GM23248 (cell line): Measurements from ENCODE around the gene LRRC3. TPM values are rescaled to one million over a fixed set of nuclear protein-coding genes. Genes with fewer than 3 reads are reported as not detected.

Experiments
- DNase-seq: peaks from one replicate; pipeline ENCODE4 v3.0.0-alpha.2; 2015
- H2AFZ ChIP-seq: fragments of 200-600 bp; sonication (generic); 2 replicates; pipeline ENCODE4 v1.6.1; 2016; ENCODE audit warnings: antibody characterized with exemption
- H3F3A ChIP-seq: fragments of 200-600 bp; sonication (generic); 2 replicates; pipeline ENCODE4 v1.6.1; 2016; ENCODE audit warnings: mild to moderate bottlenecking, antibody characterized with exemption, mixed run types; ENCODE audit not compliant: insufficient read depth
- H3K27ac ChIP-seq: fragments of 200-600 bp; sonication (generic); 2 replicates; pipeline ENCODE4 v1.5.1; 2016; ENCODE audit warnings: mild to moderate bottlenecking
- H3K27me3 ChIP-seq: fragments of 200-600 bp; sonication (generic); replicated peaks from 2 replicates; pipeline ENCODE4 v1.6.1; 2016; ENCODE audit warnings: mild to moderate bottlenecking; ENCODE audit not compliant: insufficient read depth
- H3K36me3 ChIP-seq: fragments of 200-600 bp; sonication (generic); 2 replicates; pipeline ENCODE4 v1.6.1; 2016; ENCODE audit warnings: low read depth, mild to moderate bottlenecking
- H3K4me1 ChIP-seq: fragments of 200-600 bp; sonication (generic); 2 replicates; pipeline ENCODE4 v1.6.1; 2016; ENCODE audit warnings: mild to moderate bottlenecking; ENCODE audit not compliant: insufficient read depth
- H3K4me2 ChIP-seq: fragments of 200-600 bp; sonication (generic); one replicate; pipeline ENCODE4 v1.6.1; 2016; ENCODE audit warnings: mild to moderate bottlenecking; ENCODE audit not compliant: unreplicated experiment
- H3K4me3 ChIP-seq: fragments of 200-600 bp; sonication (generic); 2 replicates; pipeline ENCODE4 v1.5.1; 2016; ENCODE audit warnings: mild to moderate bottlenecking
- H3K79me2 ChIP-seq: fragments of 200-600 bp; sonication (generic); 2 replicates; pipeline ENCODE4 v1.6.1; 2016; ENCODE audit warnings: mild to moderate bottlenecking; ENCODE audit not compliant: insufficient read depth
- H3K9ac ChIP-seq: fragments of 200-600 bp; sonication (generic); 2 replicates; pipeline ENCODE4 v1.6.1; 2016; ENCODE audit warnings: mild to moderate bottlenecking
- H3K9me2 ChIP-seq: fragments of 200-600 bp; sonication (generic); 2 replicates; pipeline ENCODE4 v1.6.1; 2016; ENCODE audit warnings: mixed run types, mild to moderate bottlenecking, moderate library complexity; ENCODE audit not compliant: insufficient read depth
- H3K9me3 ChIP-seq: fragments of 200-600 bp; sonication (generic); one replicate; pipeline ENCODE4 v1.6.1; 2017; ENCODE audit warnings: low read depth
- H4K20me1 ChIP-seq: fragments of 200-600 bp; sonication (generic); 2 replicates; pipeline ENCODE4 v1.6.0; 2016; ENCODE audit not compliant: insufficient read depth
- EZH2 ChIP-seq: fragments of 200-600 bp; sonication (generic); IDR thresholded peaks from 2 replicates; pipeline ENCODE4 v1.6.1; 2018; ENCODE audit warnings: antibody characterized with exemption, mild to moderate bottlenecking; ENCODE audit not compliant: insufficient read depth, poor library complexity, severe bottlenecking
- EZH2phosphoT487 ChIP-seq: fragments of 200-600 bp; sonication (generic); IDR thresholded peaks from 2 replicates; pipeline ENCODE4 v1.6.1; 2018; ENCODE audit warnings: antibody characterized with exemption, moderate library complexity, mild to moderate bottlenecking, low read depth; ENCODE audit not compliant: insufficient read depth
- whole genome bisulfite sequencing, 2 experiments: methylation state at CpG; one replicate each; pipeline ENCODE4 v1.1.6; 2015 to 2017; ENCODE audit warnings: low lambda C conversion rate in 2 of 2, low coverage in 1 of 2; ENCODE audit errors: missing lambda C conversion rate in 2 of 2; 5-methylcytosine and 5-hydroxymethylcytosine counted together
- in situ Hi-C: fragments of 300-500 bp; cut with MboI; formaldehyde crosslinking; loops from 2 replicates; pipeline ENCODE4 v1.15.0; 2020
- polyA plus RNA-seq: library from polyadenylated mRNA; unstranded; fragments of >200 nt; fragmentation: Nextera tagmentation; extraction: Ambion mirVana; gene quantifications from 2 replicates; pipeline ENCODE4 v1.2.1, GENCODE V29; 2016
- total RNA-seq: library from RNA; depleted of rRNA; stranded (reverse); fragments of >200 nt; shearing (Covaris generic); gene quantifications from 2 replicates; pipeline ENCODE4 v1.2.3, GENCODE V29; 2014

LRRC3 gene
- total and polyA plus RNA-seq, 2 experiments from 2014 or later = 0.29 to 0.32 TPM

DNA sequence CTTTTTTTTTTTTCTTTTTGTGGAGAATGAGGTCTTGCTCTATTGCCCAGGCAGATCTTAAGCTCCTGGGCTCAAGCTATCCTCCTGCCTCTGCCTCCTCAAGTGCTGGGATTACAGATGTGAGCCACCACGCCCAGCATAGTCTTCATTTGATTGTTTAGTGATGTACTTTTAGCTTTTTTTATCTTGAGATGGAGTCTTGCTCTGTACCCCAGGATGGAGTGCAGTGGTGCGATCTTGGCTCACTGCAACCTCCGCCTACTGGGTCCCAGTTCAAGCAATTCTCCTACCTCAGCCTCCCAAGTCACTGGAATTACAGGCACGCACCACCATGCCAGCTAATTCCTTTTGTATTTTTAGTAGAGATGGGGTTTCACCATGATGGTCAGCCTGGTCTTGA, 24.0 kb upstream of the LRRC3 start:
- no peak overlapping the region for H3K4me2 ChIP-seq
- no peaks in the 10 kb centered on the region for H4K20me1 ChIP-seq
- H3K79me2 ChIP-seq = no peaks in the 10 kb centered on the region
- H3K9me3 ChIP-seq = no peaks in the 10 kb centered on the region
- H3K36me3 ChIP-seq = no peaks in the 10 kb centered on the region
- H3K9me2 ChIP-seq = no peaks in the 10 kb centered on the region
- no peak for DNase-seq
- 36 to 42% methylated on average over 4 of the region's 4 CpGs for WGBS, 2 experiments
- no peak overlapping the region for H3K4me3 ChIP-seq
- H2AFZ ChIP-seq = no peak overlapping the region
- TF ChIP-seq EZH2phosphoT487 (no peak), EZH2 (no peak)
- in situ Hi-C loops = no loop called here
- no peaks in the 10 kb centered on the region for H3K27me3 ChIP-seq
- no peak overlapping the region for H3K9ac ChIP-seq
- no peaks in the 10 kb centered on the region for H3F3A ChIP-seq
- H3K4me1 ChIP-seq = no peaks in the 10 kb centered on the region
- no peak overlapping the region for H3K27ac ChIP-seq

DNA sequence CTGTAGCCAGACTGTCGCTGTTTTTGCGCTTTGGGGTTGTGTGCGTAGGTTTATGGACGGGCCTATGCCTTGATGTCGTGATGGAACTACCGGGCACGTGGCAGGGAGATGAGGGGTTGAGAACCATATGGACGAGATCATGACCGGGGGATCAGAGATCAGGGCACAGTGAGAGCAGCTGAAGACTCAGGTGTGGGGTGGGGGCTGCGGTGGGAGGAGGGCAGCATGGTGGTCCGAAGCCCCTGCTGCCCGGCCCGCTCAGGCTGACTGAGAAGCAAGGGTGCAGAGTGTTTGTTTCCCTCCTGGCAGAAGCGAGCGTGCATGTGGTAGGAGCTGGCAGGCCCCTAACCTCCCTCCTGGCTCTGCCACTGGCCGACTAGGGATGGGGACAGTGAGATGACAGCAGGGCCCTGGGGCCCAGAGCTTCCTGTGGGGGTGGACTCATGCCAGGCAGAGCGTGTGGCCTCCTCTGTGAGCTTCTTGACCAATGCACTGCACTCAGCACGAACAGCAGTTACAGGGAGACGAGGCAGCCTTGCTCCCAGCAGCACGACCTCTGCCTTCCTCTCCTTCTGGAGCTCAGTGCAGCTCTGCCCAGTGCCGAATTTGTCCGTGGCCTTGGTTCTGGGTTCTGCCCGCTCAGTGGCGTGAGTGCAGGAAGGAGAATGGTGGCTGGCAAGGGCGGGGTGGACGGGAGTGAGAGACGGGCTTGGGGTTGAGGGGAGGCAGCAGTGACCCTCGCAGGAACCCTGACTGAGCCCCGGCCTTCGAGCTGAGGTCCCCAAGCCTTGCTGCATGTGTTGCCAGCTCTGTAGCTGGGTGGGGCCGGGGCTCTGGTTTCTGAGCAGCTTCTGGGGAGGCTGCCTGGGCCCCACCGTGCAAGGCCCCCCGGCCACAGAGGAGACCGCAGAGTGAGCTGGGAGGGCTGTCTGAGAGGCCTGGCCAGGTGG, 22.2 kb upstream of the LRRC3 start:
- WGBS, 2 experiments = 50 to 57% methylated on average over 33 to 34 of the region's 34 CpGs
- DNase-seq = no peak
- Histone ChIP-seq H3K4me2 (no peak overlapping the region), H3K4me1 (no peaks in the 10 kb centered on the region), H3K9me2 (no peaks in the 10 kb centered on the region), H4K20me1 (no peaks in the 10 kb centered on the region), H3F3A (no peaks in the 10 kb centered on the region), H3K9me3 (no peaks in the 10 kb centered on the region), H3K79me2 (no peaks in the 10 kb centered on the region), H3K4me3 (no peak overlapping the region), H3K27ac (no peak overlapping the region), H3K9ac (no peak overlapping the region), H3K27me3 (no peaks in the 10 kb centered on the region), H2AFZ (no peak overlapping the region), H3K36me3 (no peaks in the 10 kb centered on the region)
- TF ChIP-seq EZH2 (no peak), EZH2phosphoT487 (no peak)
- in situ Hi-C loops = no loop called here

DNA sequence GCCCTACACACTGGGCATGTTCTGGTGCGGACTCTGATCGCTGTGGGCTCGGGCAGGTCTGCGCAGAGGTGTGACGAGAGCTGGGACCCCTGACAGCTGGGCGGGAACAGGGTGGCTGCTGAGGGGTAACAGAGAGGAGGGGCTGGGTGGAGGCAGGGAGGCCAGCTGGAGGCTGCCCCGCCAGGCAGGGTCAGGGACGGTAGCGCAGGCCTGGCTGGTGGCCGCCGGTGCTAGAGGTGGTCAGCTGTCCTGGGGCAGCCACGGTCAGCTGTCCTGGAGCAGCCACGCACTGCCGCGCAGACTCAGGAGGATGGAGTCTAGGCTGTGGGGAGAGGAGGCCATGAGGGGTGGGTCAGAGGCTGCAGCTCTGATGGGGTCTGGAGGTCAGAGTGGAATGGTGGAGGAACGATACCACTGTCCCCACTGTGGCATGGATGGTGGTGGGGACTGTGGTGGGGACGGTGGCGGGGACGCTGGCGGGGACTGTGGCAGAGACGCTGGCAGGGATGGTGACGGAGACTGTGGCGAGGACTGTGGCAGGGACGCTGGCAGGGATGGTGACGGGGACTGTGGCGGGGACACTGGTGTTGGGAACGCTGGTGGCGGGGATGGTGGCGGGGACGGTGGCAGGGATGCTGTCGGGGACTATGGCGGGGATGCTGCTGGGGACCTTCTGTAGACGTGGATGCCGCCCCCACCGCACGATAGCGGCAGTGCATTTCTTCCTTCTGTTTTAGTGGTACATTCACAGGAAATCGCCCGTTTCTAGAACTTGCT, 21.3 kb upstream of the LRRC3 start:
- no peak for DNase-seq
- no peaks in the 10 kb centered on the region for H3K9me2 ChIP-seq
- WGBS, 2 experiments = 77 to 79% methylated on average over 18 to 39 of the region's 39 CpGs
- no peaks in the 10 kb centered on the region for H3K79me2 ChIP-seq
- H3K36me3 ChIP-seq = no peaks in the 10 kb centered on the region
- in situ Hi-C loops = no loop called here
- no peaks in the 10 kb centered on the region for H4K20me1 ChIP-seq
- no peak overlapping the region for H3K4me3 ChIP-seq
- no peak overlapping the region for H3K9ac ChIP-seq
- TF ChIP-seq EZH2 = no peak
- no peak for TF ChIP-seq EZH2phosphoT487
- H3K4me2 ChIP-seq = no peak overlapping the region
- no peaks in the 10 kb centered on the region for H3K4me1 ChIP-seq
- no peaks in the 10 kb centered on the region for H3K9me3 ChIP-seq
- H3K27ac ChIP-seq = no peak overlapping the region
- no peaks in the 10 kb centered on the region for H3K27me3 ChIP-seq
- no peaks in the 10 kb centered on the region for H3F3A ChIP-seq
- no peak overlapping the region for H2AFZ ChIP-seq

DNA sequence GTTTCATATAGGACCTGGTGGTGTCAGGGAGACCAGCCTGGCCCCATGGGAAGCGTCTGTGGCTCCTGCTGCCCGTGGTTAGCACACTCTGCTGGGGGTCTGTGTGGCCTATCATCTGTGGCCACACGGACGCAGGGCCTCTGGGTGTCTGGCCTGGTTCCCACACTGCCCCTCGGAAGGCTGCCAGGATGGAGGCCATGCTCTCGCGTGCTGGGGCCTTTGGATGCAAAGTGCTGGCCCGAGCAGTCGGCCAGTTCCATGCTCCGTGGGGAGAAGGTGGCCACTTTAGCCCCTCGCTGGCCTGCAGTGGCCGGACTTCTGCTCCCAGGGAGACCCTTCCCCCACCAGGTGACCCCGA, 20.8 kb upstream of the LRRC3 start:
- in situ Hi-C loops = no loop called here
- Histone ChIP-seq H3K4me2 (no peak overlapping the region), H3K79me2 (no peaks in the 10 kb centered on the region), H3K4me3 (no peak overlapping the region), H3K4me1 (no peaks in the 10 kb centered on the region), H3K9me2 (no peaks in the 10 kb centered on the region), H3K27ac (no peak overlapping the region), H3K36me3 (no peaks in the 10 kb centered on the region), H4K20me1 (no peaks in the 10 kb centered on the region), H3K27me3 (peaks cover 2% of the 10 kb centered on the region; the same call in 1 of the 2 replicates), H3K9me3 (no peaks in the 10 kb centered on the region), H3F3A (no peaks in the 10 kb centered on the region), H2AFZ (no peak overlapping the region), H3K9ac (no peak overlapping the region)
- DNase-seq = no peak
- TF ChIP-seq EZH2 (no peak), EZH2phosphoT487 (no peak)
- WGBS, 2 experiments = 35 to 36% methylated on average over 11 to 13 of the region's 13 CpGs
